GM08714 (cell line): Measurements from ENCODE around the gene ARL14EP.

Experiments used
- H3K4me3 ChIP-seq: fragments of 200-500 bp; sonication (Bioruptor generic); 2 replicates; pipeline ENCODE4 v1.5.1; 2014; ENCODE audit warnings: mild to moderate bottlenecking, low read length, inconsistent platforms
- ZNF274 ChIP-seq: IDR thresholded peaks from 2 replicates; pipeline ENCODE4 v1.6.1; 2012; ENCODE audit warnings: mild to moderate bottlenecking, low read depth, low read length

Gene ARL14EP

GRCh38 chr11:30313580-30313979 is 9.3 kb upstream of the ARL14EP start:
- no peak for TF ChIP-seq ZNF274
- H3K4me3 ChIP-seq = no peak overlapping the region

- TF ChIP-seq ZNF274 = no peak
- no peak overlapping the region for H3K4me3 ChIP-seq
Measured at GRCh38 chr11:30314625-30315024, 8.3 kb upstream of the ARL14EP start.

- no peak for TF ChIP-seq ZNF274
- no peak overlapping the region for H3K4me3 ChIP-seq
Measured at GRCh38 chr11:30316237-30316636, 6.7 kb upstream of the ARL14EP start.

GRCh38 chr11:30317030-30317429 is 5.9 kb upstream of the ARL14EP start:
- no peak for TF ChIP-seq ZNF274
- no peak overlapping the region for H3K4me3 ChIP-seq

GRCh38 chr11:30321321-30321720 is 1.6 kb upstream of the ARL14EP start:
- no peak overlapping the region for H3K4me3 ChIP-seq
- no peak for TF ChIP-seq ZNF274

- peak overlapping the region; percentile 24 for H3K4me3 ChIP-seq
- TF ChIP-seq ZNF274 = no peak
Measured at GRCh38 chr11:30322191-30322590, 713 bp upstream of the ARL14EP start.

- no peak for TF ChIP-seq ZNF274
- no peak overlapping the region for H3K4me3 ChIP-seq
Measured at GRCh38 chr11:30326114-30326778, 3.3 kb downstream of the ARL14EP start.

GRCh38 chr11:30326906-30327305 is 4.0 kb downstream of the ARL14EP start:
- TF ChIP-seq ZNF274 = no peak
- H3K4me3 ChIP-seq = no peak overlapping the region

- H3K4me3 ChIP-seq = no peak overlapping the region
- no peak for TF ChIP-seq ZNF274
Measured at GRCh38 chr11:30328681-30329080, 5.8 kb downstream of the ARL14EP start.

- TF ChIP-seq ZNF274 = no peak
- no peak overlapping the region for H3K4me3 ChIP-seq
Measured at GRCh38 chr11:30329150-30329940, 6.4 kb downstream of the ARL14EP start.

- no peak for TF ChIP-seq ZNF274
- H3K4me3 ChIP-seq = no peak overlapping the region
Measured at GRCh38 chr11:30333405-30333804, 10.5 kb downstream of the ARL14EP start.

- no peak for TF ChIP-seq ZNF274
- H3K4me3 ChIP-seq = no peak overlapping the region
Measured at GRCh38 chr11:30342736-30343166, 19.8 kb downstream of the ARL14EP start.

GRCh38 chr11:30344085-30344484 is 21.2 kb downstream of the ARL14EP start:
- H3K4me3 ChIP-seq = no peak overlapping the region
- TF ChIP-seq ZNF274 = no peak

- no peak overlapping the region for H3K4me3 ChIP-seq
- no peak for TF ChIP-seq ZNF274
Measured at GRCh38 chr11:30345644-30346043, 22.7 kb downstream of the ARL14EP start.

GRCh38 chr11:30346068-30346688 is 23.3 kb downstream of the ARL14EP start:
- H3K4me3 ChIP-seq = no peak overlapping the region
- no peak for TF ChIP-seq ZNF274
